GM19351 (cell line): ENCODE results near the gene NCKAP5.

ENCODE experiments used
- ATAC-seq: cut with Tn5 transposase; IDR thresholded peaks from one replicate; pipeline ENCODE4 v1.9.1; 2021; ENCODE audit warnings: mild to moderate bottlenecking, moderate library complexity; ENCODE audit not compliant: unreplicated experiment

NCKAP5 gene

DNA sequence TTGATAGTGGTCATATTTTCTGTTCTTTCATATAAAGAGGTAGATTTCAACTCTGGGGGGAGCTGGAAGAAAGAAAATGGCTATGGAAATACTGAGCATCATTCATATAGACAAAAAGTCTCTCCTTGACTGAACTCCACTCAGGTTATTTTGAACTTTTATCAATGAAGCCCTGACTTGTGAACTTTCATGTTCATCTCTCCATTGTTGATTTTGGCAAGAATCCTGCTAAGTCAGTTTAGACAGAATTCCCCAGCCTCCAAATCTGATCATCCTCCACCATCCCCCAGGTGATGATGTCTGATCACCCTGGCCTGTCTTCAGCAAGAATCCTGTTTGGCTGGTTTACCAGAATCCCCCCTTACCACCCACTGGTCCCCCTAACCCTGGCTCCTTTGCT is 395.0 kb downstream of the NCKAP5 start:
- no peak for ATAC-seq

DNA sequence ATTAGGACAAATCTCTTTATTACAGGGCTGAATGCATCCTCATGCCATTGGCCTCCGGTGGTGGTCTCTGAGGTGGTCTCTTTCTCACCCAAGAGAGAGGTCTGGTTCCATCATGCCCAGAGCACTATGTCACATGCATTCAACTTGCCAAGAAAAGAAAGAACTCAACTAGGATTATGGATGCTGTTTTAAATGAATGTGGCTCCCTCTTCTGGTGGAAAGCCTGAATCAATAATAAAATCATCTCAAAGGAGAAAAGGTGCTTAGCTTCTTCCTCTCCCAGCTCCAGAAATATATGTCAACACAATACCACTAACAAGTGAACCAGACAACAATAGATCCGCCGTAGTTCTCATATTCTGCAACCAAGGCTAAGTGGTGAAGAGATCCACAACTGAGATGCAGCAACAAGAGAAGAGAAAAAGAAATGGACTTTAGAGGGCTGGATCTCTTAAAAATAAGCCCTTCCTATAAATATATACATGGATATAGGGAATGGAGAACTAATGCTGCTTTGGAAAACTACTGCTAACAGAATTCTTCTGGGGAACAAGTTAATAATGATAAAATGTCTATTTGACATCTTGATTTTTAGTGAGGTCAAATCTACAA is 396.8 kb downstream of the NCKAP5 start:
- peak; percentile 79 for ATAC-seq

DNA sequence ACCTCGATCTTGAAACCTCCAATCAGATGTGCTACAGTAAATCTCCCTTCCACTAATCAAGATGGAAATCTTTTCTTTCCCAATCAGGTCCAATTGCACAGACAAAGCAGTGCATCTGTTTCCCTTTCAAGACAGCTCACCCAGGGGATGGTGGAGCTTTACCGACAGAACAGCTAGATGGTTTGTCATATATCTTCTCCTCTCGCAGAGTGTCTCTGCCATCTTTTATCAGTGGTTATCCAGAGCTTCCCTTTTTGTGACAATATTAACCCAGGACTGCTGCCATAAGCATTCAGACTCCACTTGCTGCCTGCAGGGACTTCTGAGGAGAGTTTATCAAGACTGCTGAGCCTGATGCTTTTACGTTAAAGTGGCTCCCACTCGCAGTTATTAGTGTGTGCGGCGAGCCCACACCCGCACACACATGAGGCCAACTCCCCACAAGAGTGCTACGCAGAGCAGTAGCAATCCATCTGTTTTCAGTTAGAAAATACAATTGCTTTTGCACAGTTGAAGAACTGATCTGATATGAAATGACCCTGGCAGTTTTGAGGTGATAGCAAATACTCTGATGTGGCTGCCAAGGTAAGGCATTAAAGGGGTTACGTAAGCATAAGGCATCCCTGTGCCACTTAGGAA is 398.9 kb downstream of the NCKAP5 start:
- no peak for ATAC-seq

DNA sequence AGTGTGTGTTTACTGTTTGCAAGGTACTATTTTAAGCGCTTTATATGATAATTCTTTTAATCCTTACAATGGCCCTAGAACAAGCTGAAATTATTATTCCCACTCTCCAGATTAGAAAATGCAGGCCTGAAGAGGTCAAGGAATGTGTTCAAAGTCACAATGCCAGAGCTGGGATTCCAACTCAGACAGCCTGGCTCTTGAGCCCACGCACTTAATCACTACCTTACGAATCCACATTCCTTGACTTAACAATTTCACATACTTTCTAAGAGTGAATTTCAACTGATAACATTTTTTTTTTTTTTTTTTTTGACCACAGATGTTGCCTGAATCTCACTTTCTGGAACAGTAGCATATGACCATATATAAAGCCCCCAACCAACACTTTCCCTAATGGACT is 400.3 kb downstream of the NCKAP5 start:
- ATAC-seq, result no peak

DNA sequence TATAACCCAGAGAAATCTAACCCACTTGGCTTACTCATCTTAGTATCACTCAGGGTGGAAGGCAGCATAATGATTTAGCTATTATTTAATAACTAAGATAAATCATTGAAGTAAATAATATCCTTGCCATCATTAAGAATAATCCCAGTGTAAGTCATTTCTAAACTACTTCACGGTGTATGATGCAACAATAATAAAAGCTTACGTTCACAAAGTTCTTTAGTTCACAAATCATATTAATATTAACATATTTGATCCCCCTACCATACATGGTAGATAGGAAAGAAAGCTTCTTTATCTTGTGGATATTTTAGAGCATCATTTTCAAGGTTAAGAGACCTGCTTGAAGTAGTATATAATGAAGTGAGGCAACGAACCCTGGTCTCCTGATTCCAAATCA is 401.0 kb downstream of the NCKAP5 start:
- no peak for ATAC-seq

DNA sequence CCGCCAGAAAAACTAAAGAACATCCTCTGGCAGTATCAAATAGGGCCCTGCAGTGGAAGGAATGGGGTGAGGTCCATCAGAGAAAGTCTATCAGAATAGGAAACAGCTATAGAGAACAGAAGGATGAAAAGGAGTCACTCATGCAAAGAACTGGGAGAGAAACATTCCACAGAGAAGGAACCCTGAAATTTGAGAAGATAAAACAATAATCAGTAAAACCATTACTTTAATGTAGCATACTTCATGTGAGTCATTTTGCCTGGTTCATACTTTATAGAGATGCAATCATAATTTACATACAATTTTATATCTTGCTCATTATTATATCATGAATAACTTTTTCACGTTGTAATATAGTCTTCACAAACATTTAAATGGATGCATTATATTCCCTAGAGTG is 402.2 kb downstream of the NCKAP5 start:
- ATAC-seq, result no peak

DNA sequence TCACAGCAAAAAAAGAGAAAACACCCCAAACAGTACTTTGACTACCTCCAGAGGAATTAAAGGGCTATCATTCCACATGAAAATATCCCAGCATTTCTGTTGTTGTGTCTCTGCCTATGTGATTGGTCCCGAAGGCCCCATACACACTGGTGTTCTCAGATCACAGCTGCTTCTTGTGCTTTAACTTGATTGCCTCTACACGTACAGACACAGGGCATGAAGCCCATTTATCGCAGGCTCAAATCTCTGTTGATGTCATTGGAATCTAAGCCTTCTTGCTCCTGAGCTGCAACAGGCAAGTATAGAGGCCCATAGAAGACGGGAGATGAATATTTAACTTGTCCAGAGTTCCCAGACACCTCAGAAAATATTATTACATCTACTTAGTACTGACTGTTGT is 405.2 kb downstream of the NCKAP5 start:
- ATAC-seq, result no peak

DNA sequence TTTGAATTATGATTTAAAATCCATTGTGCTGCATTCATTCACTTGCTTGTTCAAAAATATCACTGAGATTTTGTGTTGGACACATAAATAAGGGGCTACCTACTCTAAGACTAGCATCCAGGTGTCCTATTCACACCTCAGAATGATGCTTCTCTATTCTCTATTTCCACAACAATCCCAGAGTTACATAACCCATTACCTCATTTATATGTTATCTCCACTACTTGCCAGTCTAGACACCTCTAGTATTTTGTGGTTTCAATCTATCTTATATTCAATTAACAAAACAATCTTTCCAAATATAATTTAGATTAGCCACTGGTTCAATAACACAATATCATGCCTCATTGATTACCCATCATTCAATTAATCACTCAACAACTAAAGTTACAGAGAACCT is 409.8 kb downstream of the NCKAP5 start:
- no peak for ATAC-seq

DNA sequence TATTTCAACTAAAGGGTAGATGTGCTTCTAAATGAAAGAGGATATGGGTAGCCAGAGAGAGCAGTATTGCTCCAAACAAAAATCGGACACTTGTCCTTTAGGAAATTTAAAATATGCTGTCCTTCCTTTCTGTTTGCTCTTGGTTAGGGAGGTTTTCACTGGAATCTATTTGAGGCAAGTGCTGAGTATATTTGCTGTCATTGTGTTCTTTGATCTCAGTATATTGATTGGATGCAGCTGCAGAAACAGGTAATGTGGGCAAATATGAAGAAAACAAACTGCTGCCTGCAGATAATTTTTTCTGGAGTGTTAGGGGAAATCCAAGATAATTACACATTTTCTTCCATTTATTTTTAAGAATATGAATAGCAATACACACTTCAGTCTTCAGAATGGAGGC is 410.2 kb downstream of the NCKAP5 start:
- ATAC-seq, result no peak

DNA sequence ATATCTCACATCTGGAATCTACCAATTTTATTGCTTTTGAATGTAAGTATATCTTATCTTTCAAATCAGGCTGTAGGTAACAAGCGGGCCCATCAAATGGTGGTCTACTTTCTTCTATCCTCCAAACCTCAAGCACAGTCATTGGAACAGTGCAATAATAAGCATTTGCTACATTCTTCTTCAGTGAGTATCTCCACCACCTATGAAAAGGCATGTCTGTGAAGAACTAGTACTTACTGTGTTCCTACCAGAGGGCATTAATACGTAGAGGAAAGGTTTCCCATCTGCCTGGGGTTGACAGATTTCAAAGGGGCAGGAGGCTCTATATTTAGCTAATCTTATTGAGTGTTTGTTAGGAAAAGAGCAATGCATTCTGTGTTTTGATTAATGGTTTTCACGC is 411.1 kb downstream of the NCKAP5 start:
- ATAC-seq, result no peak

DNA sequence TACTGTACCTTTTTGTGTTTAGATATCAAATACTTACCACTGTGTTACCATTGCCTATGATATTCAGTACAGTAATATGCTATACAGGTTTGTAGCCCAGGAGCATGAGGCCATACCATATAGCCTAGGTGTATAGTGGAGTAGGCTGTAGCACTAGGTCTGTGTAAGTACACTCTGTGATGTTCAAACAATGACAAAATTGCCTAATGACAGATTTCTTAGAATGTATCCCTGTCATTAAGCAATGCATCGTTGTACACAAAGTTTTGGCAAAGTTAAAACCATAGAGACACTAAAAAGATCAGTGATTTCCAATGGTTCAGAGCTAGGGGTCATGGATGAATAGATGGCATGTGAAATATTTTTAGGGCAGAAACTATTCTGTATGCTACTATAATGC is 415.5 kb downstream of the NCKAP5 start:
- ATAC-seq, result no peak

DNA sequence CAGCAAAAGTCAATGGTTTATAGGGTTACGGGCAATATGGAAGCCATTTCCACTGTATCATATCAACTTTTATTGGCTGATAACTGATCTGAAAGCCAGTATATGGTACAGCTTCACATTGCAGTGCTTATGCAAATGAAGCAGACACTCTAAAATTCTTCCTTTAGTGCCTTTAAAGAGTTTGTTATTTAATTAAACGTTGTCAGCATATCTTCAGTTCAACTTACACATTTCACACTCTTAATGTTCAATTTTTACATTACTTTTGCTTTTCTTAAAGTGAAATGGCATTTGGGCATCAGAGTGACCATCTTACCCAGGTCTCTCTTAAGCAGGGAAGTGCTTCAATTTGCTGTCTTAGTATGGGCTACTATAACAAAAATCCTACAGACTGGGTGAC is 420.1 kb downstream of the NCKAP5 start:
- no peak for ATAC-seq

DNA sequence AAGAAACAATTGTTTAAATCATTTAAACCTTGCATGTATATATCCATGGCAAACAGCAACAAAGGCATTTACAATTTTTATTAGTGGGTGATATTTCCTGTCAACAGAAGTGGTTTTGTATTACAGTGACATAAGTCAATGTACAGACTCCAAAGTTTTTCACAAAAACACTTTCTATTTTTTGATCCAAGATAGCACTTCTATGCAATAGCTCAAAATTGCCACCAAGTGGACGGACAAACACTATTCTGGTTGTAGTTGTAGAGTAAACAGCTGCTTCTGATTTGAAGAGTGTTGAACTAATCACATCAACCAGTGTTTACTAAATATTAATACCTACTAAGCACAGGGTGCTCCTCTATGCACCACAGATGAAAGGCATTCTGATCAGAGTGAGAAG is 421.4 kb downstream of the NCKAP5 start:
- ATAC-seq, result no peak

DNA sequence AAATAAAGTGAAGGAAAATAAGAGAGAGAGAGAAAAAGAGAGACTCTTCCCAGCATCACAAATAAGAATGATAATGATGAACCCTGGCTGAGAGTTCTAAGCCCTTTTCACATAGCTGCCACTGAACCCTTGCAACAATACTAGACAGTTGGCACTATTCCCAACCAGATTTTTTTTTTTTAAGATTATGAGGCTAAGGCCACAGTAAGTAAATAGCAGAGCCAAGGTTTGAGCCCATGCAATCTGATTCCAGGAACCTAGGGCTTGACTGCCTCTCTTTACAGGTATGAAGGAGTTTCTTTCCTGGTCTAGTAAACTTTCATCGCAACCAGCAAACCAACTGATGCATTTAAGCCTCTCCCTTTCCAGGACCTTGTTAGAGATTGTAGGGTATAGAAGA is 424.6 kb downstream of the NCKAP5 start:
- ATAC-seq, result no peak

DNA sequence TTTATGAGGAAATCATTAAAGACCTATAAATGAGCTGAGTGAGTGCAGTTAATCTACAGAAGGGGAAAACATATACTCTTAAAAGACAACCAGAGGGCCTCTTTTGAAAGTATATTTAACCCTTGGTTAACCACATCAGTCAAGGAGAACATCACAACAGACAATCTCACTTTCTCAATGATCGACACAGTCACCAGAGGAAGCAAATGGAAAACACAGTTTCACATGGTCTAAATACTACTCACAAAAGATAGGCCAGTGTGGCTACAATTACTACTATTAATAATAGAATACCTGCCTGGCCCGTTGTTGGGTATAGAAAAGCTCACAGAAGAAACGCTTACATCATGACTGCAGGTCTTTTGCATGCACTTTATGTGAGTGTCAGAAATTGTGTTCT is 426.2 kb downstream of the NCKAP5 start:
- ATAC-seq, result peak; percentile 61

DNA sequence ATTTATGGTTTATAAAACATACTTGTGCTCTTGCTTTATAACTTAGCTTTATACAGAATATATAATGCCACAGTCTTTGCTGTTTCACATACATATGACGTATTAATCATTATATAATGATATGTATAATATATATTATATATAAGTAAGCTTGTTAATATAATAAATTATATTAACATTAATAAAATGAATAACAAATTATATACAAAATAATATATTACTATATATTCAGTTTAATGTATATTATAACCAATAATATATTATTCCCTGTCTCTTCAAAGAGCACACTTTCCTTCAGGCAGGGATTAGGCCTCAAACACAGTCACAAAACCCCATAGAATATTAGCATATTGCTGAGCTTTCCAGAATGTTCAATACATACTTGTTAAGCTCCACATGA is 427.6 kb downstream of the NCKAP5 start:
- ATAC-seq, result no peak

DNA sequence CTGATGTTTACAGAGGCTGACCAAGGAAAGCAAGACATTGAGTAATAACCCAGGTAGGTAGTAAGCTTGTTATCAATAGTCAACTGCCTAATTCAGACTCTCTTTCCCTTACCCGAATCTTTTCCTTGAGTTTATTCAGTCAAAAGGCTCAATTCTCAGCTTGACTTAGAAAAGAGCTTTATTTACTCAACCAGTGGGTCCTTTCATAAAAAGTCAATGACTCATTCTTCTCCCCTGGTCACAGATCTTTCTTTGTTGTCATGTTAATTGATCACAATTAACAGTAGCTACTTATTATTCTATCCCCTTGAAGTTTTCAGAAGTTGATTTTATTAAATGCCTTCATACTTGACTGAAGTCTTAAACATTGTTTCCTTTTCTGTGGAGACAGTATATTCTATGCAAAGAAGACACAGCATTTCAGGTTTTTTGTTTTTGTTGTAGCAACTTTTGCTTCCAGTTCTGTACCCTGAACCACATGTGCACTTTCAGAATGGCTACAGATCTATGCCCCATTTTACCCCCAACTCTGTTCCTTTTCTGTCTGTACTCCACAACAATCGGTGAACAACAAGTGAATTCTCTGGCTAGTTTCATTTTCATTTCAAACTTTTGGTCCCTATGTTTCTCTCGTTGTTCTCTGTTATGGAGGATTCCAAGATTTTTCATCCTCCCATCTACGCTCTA is 428.3 kb downstream of the NCKAP5 start:
- ATAC-seq, result no peak

DNA sequence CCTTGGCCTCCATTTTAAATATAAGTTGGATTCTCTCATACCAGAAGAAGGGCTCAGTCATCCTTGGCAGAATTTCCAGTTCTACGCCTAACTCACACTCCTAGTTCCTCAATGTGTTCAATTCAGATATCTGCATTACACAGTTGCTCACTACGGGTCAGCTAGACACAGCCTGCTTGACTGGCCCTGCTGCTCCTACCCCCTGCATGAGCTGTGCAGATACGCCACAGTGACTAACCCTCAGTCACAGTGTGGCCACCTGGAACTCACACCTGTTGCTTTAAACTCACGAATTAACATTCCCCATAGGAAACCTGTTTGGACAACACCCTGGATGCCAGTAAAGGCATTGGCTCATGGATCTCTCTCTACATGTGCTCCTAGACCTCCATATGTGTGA is 429.6 kb downstream of the NCKAP5 start:
- ATAC-seq, result no peak

DNA sequence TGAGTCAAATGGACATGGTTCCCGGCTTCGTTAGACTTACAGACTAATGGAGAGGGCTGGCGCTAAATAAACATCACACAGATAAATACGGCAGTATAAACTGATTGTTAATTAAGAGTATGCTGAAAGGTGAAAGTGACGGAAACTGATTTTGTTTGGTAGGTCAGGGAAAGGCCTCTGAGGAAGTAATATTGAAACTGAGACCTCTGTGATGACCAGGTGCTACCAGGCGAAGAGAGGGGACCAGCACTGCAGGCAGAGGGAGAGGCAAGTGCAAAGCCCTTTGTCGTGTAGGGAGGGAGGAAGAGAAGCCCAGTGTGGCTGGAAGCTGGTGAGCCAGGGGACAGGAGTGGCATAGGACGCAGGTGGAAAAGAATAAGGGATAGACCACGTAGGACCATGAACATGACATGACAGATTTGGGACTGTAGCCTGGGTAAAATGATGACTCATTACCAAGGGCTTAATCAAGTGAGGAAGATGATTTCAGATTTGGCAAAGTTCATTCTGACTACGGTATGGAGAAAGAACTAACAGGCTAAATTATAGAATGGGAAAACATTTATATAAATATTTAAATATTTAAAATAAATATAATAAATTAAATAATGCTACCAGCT is 433.1 kb downstream of the NCKAP5 start:
- ATAC-seq, result no peak

DNA sequence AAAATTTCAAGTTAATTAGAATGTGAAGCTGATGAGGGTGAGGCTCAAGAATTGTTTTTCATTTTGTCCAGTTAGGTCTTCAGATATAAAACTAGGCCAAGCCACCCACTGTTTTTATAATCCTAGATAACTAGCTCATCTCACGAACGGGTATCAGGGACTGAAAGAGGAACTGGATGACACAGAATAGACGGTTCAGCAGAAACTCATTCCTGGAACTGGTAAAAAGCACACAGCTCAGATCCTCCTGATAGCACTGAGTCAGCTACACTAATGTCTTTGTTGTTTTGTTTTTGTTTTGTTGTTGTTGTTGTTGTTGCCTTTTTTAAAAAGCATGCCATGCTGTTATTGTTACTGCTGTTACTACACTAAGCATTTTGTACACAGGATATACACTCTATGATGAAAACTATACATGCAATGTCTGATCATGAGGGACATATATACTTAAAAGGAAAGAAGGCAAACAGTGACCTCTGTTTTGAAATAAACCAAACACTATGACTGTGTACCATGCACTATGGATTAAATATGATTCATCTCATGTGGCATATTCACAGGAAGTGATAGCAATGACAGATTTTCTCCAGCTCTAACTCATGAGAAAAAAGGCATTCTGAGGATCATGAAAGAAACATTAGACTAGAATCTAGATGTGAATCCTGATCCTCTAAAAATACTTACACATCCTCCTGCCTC is 437.6 kb downstream of the NCKAP5 start:
- ATAC-seq, result no peak

DNA sequence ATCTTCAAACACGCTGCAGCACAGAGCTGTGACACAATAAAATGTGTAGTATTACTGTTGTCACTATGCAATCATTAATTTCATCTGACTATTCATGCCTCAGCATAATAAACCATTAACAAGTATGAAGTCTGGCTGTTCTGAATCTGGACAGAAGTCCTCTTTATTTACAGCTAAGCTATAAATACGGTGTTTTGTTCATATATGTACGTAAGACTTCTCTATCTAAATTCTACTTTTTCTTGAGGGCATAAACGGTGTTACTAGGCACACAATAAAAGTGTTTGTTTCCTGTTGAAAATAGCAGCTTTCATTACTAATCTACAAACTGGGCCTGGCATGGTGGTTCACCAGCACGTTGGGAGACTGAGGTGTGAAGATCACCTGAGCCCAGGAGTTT is 443.8 kb downstream of the NCKAP5 start:
- ATAC-seq, result no peak

DNA sequence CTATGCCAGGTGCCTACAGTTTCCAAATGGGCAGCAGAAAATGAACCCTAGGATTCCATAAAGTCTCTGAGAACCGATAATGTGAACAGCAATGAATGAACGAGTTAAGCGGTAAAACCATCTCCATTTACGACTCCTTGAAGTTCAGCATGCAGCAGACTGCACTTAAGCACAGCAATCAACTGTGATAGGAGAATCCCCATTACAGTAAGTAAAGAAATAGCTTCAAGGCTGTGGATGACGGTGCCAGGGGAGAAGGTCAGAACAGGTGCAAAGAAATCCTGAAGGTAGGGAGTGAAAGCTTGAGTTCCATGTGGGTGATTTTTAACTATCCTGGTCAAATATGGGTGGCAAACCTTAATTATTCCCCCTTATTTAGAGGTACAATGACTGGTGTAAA is 444.4 kb downstream of the NCKAP5 start:
- no peak for ATAC-seq
